ENCODE data around the gene ZNF543.

GRCh38 chr19:57377498-57378146 is 57.4 kb downstream of the ZNF543 start:
- TF ChIP-seq CTCF (IDR thresholded peaks at IDR 0.05) = no peak
- TF ChIP-seq TCF12 (IDR thresholded peaks at IDR 0.05) = no peak
- no peak for TF ChIP-seq REST (IDR thresholded peaks at IDR 0.05; ENCODE audit: low read depth, low read length)
- no peak for TF ChIP-seq MAX (IDR thresholded peaks at IDR 0.05; ENCODE audit: low read depth)
- TF ChIP-seq FOXM1 (IDR thresholded peaks at IDR 0.05; ENCODE audit: low read depth) = no peak
- no peak for TF ChIP-seq EP300 (IDR thresholded peaks at IDR 0.05; ENCODE audit: borderline replicate concordance in 1 of 2, low read depth in 1 of 2, low read length in 1 of 2)
- TF ChIP-seq RFX5 (IDR thresholded peaks at IDR 0.05; ENCODE audit: low read length) = no peak
- TF ChIP-seq EZH2phosphoT487 (IDR thresholded peaks at IDR 0.05; ENCODE audit: borderline replicate concordance, low read depth) = no peak
- no peak for TF ChIP-seq SMC3 (IDR thresholded peaks at IDR 0.05; ENCODE audit: low read depth, low read length)

All from SK-N-SH (cell line).